Activated T-helper 9 cell treated with anti-CD3 and anti-CD28 coated beads, Interleukin-2, amount 50 U/mL, for 16 hours (primary cell): Measurements from ENCODE around the gene JAKMIP3.
"Not testable (repeated sequence)": the region's sequence is repeated elsewhere in the genome, so short reads cannot be mapped to it uniquely, and the experiment has no call there.

Source experiments
- DNase-seq: peaks from one replicate; pipeline ENCODE4 v3.0.0-alpha.2; 2020; ENCODE audit warnings: low read depth

The JAKMIP3 gene

DNA sequence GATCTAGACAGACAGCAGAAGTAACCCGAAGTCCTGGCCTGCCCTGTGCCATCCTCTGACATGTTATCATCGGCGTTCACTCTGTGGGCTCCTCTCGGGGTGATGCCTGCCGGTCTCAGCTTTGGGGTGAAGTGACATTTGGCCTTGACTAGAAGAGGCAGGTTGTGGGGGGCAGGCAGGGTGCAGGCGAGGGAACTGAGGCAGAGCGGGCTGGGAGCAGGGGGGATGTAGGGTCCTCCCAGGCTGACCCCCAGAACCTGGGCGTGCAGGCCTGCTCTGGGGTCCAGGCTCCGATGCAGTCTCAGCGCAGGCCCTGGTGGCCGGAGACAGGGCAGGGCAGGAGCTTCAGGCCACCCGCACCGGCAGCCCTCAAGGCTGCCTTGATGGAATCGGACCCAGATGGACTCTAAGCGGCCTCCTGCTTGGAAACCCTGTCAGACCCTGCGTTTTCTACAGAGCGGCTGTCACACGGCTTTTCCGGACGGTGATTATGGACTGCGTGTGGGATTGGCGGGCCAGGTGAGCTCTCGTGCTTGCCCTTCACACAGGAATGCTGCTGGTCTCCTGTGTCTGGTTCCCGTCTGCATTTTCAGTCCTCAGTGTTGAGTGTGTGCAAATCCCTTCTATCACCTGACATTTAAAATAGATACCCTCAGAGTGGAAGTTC is 842 bp upstream of the JAKMIP3 start:
- DNase-seq, result no peak

DNA sequence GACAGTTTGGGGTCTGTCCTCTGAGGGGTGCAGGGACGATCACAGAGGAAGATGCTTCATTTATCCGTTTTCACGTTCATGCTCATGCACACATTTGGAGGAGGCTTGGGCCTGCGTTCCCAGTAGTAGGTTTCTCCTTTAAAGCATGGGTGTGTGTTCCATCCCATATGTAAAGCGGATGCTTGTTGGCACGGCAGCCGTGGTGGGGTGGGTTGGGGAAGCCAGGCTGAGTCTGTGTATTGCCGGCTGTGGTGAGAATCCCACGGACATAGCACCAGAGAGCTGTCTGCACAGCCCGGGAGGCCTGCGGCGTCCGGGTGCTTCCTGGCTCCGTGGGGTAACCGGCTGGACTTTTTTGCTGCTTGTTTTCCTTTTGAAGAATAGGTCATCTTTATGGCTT is 440 bp downstream of the JAKMIP3 start:
- DNase-seq, result no peak

DNA sequence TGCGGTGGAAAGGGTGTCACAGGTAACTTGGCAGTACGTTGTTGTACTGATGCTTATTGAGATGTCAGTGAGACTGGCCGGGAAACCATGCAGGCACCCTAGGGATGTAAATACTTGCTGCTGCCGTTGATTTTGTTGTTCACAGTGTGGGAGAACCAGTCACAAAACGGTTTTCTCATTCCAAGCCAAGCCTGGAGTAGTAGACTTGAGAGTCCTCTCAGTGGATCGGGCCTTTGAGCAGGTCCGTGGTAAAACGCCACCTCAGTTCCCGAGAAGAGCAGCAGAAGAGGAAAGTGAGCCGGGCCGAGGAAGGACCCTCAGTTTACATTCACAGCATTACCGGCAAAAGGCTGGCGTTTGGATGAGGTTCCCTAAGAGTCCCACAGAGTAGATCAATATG is 1.1 kb downstream of the JAKMIP3 start:
- no peak for DNase-seq

DNA sequence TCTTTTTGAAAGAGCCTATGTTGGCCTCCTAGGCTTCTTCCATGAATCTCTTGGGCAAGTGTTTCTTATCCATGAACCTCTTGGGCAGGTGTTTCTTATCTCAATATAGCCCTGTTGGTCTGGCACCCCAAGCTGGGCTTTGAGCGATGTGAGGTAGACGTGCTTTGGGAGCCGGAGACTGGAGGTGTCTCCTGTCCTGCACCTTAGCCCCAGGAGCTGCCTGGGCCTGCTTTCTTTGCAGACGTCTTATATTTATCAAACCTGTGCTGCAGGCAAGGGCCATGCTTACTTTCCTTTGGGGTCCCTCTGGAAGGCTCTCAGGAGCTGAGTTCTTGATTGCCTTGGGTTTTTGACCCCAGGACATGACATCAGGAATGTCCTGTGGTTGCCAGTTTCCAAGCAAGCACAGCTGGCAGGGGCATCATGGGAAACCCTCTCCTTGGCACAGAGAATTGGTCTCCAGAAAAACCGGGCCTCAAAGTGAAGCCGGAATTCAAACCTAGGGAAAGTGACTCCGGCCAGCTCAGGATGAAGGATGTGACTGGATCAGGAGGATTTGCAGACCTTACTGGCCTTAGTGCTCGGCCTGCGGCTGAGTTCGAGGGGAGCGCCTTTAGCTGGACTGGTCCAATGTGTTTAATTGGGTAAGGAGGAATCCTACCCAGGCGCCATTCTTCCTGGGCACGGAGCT is 2.8 kb downstream of the JAKMIP3 start:
- no peak for DNase-seq

DNA sequence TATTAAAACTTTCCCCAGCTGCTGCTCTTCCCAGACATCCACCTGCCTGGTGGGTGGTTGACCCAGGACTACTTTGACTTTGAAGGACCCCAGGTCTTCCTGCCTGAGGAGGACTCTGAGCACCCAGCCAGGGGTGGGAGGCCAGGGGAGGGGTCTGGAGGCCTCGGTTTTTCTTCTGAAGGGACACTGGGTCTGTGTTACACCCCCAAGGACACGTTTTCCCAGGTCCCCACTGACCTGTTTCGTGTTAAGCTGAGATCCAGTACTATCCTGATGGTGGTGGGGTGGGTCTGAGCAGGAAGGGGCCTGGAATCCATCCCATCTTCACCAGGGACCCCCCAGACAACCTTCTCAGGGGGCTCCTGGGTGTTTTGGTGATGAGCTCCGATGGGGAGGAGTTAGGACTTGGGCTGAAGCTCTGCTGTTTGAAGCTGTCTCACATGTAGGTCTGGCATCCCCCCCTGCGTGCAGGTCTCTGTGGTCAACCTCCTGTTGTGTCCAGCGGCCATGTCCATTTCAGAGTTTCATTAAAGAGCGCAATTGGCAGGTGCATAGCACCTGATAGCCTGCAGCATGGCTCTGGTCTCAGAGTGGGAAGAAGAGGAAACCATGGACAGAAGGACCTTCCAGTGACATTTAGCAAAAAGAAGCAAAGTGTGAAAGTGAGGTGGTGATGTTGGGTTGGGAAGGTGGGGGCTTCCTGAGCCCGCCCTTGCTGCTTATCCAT is 3.5 kb downstream of the JAKMIP3 start:
- no peak for DNase-seq

DNA sequence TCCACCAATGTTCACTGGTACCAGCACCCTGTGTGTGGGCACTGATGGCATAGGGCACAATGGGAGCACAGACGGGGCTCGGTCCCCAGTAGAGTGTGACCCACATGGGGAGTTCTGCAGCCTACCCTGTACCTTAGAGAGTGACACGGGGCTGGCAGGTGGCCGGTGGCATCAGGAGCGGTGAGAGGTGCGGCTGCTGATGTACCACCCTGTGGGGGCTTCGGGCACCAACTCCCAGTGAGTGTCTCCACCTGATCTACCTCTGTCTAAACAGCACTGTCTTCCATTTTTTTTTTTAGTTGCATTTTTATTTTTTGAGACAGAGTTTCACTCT is 4.1 kb downstream of the JAKMIP3 start:
- DNase-seq, result no peak

DNA sequence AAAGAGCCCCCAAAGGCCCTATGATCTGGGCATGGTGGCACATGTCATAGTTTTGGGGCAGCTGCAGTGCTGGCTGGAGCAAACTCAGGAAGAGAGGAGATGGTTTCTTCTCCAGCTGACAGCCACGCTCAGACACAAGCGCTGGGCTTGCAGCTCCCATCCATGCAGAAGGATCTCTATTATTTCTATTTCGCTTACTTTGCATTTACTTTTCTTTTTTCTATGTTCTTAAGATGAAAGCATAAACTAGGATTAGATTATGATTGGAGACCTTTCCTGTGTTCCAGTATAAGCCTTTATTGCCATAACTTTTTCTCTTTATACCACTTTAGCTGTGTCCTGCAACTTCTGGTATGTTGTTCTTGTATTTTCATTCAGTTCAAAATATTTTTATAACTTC is 5.0 kb downstream of the JAKMIP3 start:
- DNase-seq, result no peak

DNA sequence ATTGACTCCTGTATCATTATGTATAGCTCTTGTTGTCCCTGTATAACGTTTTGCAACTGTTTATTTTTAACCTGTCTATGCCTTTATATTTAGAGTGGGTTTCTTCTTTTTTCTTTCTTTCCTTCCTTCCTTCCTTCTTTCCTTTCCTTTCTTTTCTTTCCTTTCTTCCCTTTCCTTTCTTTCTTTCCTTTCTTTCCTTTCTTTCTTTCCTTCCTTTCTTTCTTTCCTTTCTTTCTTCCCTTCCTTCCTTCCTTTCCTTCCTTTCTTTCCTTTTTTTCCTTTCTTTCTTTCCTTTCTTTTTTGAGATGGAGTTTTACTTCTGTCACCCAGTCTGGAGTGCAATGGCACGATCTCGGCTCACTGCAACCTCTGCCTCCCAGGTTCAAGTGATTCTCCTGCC is 5.9 kb downstream of the JAKMIP3 start:
- no peak for DNase-seq

DNA sequence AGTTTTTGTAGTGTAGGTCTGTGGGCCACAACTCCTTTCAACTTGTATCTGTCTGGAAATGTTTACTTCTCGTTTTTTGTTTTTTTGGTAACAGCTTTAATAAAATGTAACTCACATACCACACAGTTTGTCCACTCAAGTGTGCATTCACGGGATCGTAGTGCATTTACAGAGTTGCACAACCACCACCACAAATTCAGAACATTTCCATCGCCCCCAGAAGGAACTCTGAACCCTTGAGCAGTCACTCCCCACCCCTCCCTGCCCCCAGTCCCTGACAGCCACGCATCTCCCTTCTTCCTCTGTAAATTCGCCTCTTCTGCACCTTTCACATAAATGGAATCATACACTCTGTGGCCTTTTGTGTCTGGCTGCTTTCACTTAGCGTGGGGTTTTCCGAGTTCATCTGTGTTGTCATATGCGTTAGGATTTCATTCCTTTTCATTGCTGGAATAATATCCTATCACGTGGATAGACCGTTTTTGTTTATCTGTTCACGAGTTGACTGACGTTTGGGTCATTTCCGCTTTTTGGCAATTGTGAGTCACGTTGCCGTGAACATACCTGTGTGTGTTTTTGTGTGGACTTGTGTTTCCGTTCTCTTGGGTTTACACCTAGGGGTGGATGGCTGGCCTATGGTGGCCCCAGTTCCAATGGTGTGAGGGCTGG is 10.3 kb downstream of the JAKMIP3 start:
- no peak for DNase-seq

DNA sequence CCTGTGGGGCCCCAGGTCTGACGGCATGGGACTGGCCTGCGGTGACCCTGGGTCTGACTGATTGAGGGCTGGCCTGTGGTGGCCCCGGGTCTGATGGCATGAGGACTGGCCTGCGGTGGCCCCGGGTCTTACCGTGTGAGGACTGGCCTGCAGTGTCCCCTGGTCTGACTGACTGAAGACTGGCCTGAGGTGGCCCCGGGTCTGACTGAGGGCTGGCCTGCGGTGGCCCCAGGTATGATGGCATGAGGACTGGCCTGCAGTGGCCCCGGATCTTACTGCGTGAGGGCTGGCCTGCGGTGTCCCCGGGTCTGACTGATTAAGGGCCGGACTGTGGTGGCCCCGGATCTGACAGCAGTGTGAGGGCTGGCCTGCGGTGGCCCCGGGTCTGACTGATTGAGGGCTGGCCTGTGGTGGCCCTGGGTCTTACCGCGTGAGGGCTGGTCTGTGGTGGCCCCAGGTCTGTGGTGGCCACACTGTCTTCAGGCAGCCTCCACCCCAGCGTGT is 10.9 kb downstream of the JAKMIP3 start:
- no peak for DNase-seq

DNA sequence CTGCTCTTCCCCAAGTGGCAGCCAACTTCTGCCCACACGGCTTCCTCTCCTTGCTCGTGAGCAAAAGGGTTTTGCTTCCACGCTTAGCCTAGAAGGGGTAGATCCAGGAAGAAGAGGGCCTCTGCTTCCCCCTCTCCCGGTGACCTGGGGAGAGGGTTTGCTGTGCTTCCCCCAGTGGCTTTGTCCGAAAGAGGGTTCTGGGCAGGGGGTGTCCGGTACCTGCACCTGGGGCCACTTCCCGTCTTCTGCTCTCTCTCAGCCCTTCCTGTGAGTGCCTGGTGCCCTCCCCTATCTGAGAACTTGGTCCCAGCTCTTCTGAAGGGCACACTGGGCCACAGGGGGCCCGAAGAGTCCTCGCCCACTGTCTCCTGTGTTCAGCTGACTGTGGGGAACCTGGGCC is 11.3 kb downstream of the JAKMIP3 start:
- no peak for DNase-seq

DNA sequence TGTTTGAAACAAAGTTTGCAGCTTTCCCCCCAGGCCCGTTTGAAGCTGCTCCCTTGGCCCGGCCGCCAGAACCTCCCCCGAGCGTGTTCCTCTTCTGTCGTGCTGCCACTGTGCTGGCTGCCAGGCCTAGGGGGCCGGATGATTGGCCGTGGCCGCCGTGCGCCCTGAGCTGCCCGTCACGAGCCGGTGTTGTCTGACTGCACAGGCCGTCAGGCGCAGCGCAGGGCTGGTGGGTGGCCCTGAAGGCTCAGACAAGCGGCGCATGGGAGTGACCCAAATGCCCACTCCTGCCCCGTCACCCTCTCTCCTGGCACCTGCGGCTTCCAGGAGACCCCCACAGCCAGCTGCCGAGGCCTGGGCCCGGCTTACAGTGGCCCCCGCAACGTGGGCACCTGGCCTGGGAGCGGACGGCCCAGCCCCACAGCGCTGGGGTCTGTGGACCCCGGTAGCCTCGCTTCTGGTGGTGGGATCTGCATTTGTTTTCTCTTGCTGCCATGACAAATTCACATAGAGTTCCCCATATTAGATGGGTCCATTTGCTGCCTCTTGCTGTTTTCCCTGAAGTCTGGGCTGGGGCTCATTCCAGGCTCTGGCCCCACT is 13.1 kb downstream of the JAKMIP3 start:
- no peak for DNase-seq

DNA sequence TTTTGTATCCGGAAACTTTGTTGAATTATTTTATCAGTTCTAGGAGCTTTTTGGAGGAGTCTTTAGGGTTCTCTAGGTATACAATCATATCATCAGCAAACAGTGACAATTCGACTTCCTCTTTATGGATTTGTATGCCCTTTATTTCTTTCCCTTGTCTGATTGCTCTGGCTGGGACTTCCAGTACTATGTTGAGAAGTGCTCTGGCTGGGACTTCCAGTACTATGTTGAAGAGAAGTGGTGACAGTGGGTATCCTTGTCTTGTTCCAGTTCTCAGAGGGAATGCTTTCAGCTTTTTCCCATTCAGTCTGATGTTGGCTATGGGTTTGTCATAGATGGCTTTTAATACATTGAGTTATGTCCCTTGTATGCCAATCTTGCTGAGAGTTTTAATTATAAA is 18.6 kb downstream of the JAKMIP3 start:
- DNase-seq, result not testable (repeated sequence)

DNA sequence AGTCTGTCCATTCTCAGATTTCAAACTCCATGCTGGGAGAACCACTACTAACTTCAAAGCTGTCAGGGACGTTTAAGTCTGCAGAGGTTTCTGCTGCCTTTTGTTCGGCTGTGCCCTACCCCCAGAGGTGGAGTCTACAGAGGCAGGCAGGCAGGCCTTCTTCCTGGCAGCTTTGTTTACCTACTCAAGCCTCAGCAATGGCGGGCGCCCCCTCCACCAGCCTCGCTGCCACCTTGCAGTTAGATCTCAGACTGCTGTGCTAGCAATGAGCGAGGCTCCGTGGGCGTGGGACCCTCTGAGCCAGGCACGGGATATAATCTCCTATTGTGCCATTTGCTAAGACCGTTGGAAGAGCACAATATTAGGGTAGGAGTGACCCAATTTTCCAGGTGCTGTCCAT is 27.5 kb downstream of the JAKMIP3 start:
- DNase-seq, result not testable (repeated sequence)

DNA sequence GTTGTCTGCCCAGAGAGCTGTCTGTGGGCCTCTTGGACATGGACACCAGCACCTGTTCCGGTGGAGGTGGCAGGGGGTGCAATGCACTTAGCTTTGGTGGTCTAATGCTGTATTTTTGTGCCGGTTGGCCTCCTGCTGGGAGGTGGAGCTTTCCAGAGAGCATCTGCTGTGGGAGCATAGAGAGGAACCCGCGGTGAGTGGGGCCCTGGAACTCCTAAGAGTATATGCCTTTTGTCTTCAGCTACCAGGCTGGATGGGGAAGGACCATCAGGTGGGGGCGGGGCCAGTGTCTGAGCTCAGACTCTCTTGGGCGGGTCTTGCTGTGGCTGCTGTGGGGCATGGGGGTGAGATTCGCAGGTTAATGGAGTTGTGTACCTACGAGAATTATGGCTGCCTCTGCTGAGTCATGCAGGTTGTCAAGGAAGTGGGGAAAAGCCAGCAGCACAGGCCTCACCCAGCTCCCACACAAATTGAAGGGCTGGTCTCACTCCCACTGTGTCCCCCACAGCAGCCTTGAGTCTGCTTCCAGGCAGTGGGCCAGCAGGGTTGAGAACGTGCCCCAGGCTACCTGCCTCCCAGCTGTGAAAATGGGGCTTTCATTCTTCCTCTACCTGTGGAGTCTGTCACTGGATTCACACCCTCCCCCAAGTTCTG is 29.0 kb downstream of the JAKMIP3 start:
- no peak for DNase-seq

DNA sequence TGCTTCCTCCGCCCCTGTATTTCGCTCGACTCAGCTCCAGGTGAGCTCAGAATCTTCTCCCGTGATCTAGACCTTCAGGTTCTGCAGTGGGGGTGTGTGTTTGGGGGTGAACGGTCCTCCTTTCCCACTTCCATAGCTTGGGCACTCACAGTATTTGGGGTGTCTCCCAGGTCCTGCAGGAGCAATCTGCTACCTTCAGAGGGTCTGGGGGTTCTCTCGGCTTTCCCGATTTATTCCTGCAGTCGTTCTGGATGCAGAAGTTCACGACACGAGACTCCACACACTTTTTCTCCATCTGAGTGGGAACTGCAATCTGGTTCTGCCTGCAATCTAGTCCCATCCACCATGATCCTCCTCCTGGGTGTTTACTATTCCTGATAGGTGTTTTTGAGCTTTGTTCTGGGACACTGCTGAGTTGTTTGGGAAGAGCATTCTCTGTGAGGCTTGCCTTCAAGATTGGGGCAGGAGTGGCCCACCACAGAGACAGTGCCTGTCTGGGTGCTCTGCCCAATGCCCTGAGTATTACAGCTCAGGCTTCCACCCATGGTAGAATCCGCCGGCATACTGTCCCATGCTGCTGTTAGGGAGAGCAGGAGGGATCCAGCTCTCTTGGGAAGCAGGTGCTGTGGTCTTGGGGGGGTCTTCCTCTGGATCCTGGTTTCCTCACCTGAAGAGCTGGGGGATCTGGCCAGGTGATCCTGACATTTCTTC is 29.8 kb downstream of the JAKMIP3 start:
- DNase-seq, result no peak

DNA sequence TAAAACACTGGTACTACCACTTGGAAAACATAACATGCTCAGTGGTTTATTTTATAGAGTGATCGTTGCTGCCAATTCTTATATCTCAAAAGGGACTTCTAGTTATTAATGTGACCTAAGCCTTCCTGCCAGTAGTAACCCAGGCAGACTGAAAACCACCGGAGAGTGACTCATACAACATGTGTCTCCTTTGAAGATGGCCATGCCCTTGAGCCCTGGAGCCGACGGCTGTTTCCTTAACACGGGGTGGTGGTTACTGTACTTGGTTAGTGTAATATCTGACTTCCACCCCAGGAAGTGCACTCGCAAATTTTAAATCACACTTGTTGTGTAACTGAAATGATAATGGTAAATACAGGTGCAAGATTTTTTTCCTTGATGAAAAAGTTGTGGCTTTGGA is 30.5 kb downstream of the JAKMIP3 start:
- no peak for DNase-seq

DNA sequence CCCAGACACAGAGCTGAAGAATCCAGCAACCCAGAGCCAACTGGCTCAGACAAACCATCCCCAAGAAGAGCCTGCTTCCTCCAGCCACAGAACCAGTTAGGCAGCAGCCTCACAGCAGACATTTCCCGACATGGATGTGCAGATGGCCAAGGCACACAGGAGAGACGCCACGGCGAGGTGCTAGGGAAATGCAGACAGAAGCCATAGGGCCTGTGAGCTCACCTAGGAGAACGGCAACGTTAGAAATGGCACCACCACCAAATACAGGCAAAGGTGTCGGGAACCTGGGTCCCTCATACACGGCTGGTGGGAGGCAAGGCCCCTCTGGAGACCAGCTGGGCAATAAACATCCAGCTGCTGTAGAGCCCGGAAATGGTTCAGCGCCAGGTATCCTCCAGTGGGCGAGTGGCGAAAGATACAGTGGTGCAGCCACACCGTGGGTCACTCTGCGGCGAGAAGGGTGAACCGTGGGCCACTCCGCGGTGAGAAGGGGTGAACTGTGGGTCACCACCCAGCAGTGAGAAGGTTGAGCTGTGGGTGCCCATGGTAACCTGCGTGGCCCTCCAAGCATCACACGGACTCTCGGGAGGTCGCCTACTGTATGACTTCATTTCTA is 31.2 kb downstream of the JAKMIP3 start:
- DNase-seq, result no peak

DNA sequence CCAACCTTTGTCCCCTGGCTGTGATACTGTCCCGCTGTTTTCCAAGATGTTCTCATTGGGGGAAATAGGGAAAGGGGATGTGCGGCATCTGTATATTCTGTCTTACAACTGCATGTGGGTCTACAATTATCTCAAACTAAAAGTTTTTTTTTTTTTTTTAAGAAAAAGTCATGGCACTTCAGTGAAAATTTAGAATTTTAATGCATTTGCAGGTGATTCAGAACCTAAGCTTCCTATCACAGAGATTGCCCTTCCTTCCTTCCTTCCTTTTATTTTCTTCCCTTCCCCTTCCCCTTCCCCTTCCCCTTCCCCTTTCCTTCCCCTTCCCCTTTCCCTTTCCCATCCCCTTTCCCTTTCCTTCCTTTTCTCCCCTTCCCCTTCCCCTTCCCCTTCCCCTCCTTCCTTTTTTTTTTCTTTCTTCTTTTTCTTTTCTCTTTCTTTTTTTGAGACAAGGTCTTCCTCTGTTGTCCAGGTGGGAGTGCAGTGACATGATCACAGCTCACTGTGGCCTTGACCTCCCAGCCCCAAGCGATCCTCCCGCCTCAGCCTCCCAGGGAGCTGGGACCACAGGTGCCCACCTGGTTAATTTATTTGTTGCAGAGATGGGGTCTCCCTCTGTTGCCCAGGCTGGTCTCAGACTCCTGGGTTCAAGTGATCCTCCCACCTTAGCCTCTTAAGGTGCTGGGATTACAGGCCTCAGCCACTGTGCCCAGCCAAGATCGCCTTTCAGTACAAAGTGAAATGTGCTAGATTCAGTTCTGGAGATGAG is 32.0 kb downstream of the JAKMIP3 start:
- DNase-seq, result no peak
